Thyroid gland (tissue), 4 donors: ENCODE measurements around the gene TESPA1. TPM values are rescaled to one million over a fixed set of nuclear protein-coding genes. Genes with fewer than 3 reads are reported as not detected.

Experiments used
- DNase-seq, 2 donors: peaks; one replicate each; pipeline ENCODE4 v3.0.0-alpha.2; 2019
- H3K27ac ChIP-seq, 3 donors: fragments of 200-600 bp; sonication (generic); 1 replicate in 2 of 3; 2 replicates in 1 of 3; pipeline ENCODE4 v1.5.1; 2016 to 2019; ENCODE audit warnings: mild to moderate bottlenecking in 1 of 3, moderate library complexity in 1 of 3
- H3K27me3 ChIP-seq: fragments of 200-600 bp; sonication (generic); one replicate; pipeline ENCODE4 v1.5.1; 2019
- H3K36me3 ChIP-seq, 2 donors: fragments of 200-600 bp; sonication (generic); one replicate each; pipeline ENCODE4 v1.5.1; 2016 to 2019
- H3K4me1 ChIP-seq, 2 donors: fragments of 200-600 bp; sonication (generic); one replicate each; pipeline ENCODE4 v1.5.1; 2017 to 2019
- H3K4me3 ChIP-seq, 3 donors: fragments of 200-600 bp; sonication (generic); replicated peaks in 1 of 3; 1 replicate in 2 of 3; 2 replicates in 1 of 3; pipeline ENCODE4 v1.5.1; 2016; ENCODE audit warnings: mild to moderate bottlenecking in 1 of 3
- H3K9me3 ChIP-seq: fragments of 200-600 bp; sonication (generic); one replicate; pipeline ENCODE4 v1.5.1; 2017
- POLR2A ChIP-seq, 2 donors: fragments of 450-650 bp; IDR thresholded peaks; one replicate each; pipeline ENCODE4 v1.6.1; 2017; ENCODE audit warnings: antibody characterized with exemption in 2 of 2, mild to moderate bottlenecking in 2 of 2, moderate library complexity in 1 of 2
- WGBS, 2 donors: methylation state at CpG; one replicate each; pipeline ENCODE4 v1.1.5; 2017; 5-methylcytosine and 5-hydroxymethylcytosine counted together
- intact Hi-C: fragments of 100-400 bp; cut with DNase I; formaldehyde crosslinking; loops from one replicate; pipeline ENCODE4 v1.15.1; 2023
- total RNA-seq, 4 donors: library from RNA; depleted of rRNA; stranded (reverse); fragments of >200 nt; gene quantifications; one replicate each; pipeline ENCODE4 v1.2.3, GENCODE V29; 2016
- TF ChIP-seq, protein P1 (sequence below), 6 experiments: fragments of 200-600 bp in 3 of 6; fragments of 450-650 bp in 3 of 6; sonication (generic) in 3 of 6; IDR thresholded peaks; one replicate each; pipeline ENCODE4 v1.5.1; 2016 to 2019; ENCODE audit warnings: antibody characterized with exemption in 6 of 6, mild to moderate bottlenecking in 2 of 6, inconsistent platforms in 1 of 6, moderate library complexity in 1 of 6

The TESPA1 gene
- total RNA-seq, 4 donors from 2014 or later: 0.83 to 2.5 (median 2.0) TPM; not detected in 1

DNA sequence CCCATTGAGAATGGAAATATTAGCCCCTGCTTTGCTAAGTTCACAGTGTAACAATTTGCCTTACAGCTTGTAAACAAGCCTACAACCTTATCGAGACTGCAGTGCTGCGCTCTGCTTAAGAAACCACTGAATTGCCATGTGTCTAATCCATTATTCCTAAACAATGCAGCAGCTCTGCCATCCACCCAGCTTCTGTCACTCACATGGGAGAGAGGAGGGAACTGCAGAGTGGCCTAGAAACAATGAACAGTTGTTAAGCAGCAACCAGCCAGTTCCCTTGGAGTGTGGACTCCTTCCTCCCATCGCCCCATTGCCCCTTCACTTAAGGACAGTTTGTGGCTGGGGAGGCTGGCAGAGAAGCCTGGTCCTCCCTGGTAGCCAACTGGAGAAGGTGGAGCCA is 42.9 kb downstream of the TESPA1 start:
- 82 to 83% methylated on average over 3 of the region's 3 CpGs for WGBS, 2 donors
- Histone ChIP-seq H3K4me1 (no peaks in the 10 kb centered on the region), H3K27ac (no peak overlapping the region), H3K4me3 (no peak overlapping the region), H3K27me3 (no peaks in the 10 kb centered on the region), H3K36me3 (no peaks in the 10 kb centered on the region), H3K9me3 (no peaks in the 10 kb centered on the region)
- intact Hi-C loops: no loop called here
- DNase-seq: no peak
- TF ChIP-seq POLR2A (IDR thresholded peaks at IDR 0.05): no peak
- TF ChIP-seq, protein P1, sequence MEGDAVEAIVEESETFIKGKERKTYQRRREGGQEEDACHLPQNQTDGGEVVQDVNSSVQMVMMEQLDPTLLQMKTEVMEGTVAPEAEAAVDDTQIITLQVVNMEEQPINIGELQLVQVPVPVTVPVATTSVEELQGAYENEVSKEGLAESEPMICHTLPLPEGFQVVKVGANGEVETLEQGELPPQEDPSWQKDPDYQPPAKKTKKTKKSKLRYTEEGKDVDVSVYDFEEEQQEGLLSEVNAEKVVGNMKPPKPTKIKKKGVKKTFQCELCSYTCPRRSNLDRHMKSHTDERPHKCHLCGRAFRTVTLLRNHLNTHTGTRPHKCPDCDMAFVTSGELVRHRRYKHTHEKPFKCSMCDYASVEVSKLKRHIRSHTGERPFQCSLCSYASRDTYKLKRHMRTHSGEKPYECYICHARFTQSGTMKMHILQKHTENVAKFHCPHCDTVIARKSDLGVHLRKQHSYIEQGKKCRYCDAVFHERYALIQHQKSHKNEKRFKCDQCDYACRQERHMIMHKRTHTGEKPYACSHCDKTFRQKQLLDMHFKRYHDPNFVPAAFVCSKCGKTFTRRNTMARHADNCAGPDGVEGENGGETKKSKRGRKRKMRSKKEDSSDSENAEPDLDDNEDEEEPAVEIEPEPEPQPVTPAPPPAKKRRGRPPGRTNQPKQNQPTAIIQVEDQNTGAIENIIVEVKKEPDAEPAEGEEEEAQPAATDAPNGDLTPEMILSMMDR (IDR thresholded peaks at IDR 0.05): no peak

DNA sequence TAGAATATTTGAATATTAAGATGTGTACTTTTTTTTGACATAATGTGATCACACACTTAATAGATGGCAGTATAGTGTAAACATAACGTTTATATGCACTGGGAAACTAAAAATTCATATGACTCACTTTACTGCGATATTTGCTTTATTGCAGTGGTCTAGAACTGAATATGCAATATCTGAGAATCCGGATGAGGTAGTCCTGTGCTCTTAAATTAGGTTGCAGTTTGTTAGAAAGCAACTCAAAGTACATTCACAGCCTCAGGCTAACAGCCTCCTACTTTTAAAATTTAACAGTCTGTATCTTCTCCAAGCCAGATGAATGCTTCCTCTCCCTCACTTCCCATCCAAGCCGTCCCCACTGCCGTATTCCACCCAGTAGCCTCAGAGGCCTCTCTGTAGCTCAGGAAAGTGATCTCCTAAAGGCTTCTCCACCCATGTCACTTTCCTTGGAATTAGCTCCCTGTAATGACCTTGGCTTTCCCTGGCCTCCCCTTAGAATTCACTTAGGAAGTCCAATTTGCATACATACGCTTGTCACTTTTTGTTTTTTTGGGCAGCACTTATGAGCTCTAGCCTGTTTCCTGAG is 43.7 kb downstream of the TESPA1 start:
- Histone ChIP-seq H3K4me3 (no peak overlapping the region), H3K27ac (no peak overlapping the region), H3K4me1 (no peaks in the 10 kb centered on the region), H3K9me3 (no peaks in the 10 kb centered on the region), H3K27me3 (no peaks in the 10 kb centered on the region), H3K36me3 (no peaks in the 10 kb centered on the region)
- no peak for DNase-seq
- TF ChIP-seq POLR2A (IDR thresholded peaks at IDR 0.05): no peak
- TF ChIP-seq, protein P1 (IDR thresholded peaks at IDR 0.05): no peak
- WGBS, 2 donors: 70 to 80% methylated on average over 6 of the region's 6 CpGs
- intact Hi-C loops: no loop called here

DNA sequence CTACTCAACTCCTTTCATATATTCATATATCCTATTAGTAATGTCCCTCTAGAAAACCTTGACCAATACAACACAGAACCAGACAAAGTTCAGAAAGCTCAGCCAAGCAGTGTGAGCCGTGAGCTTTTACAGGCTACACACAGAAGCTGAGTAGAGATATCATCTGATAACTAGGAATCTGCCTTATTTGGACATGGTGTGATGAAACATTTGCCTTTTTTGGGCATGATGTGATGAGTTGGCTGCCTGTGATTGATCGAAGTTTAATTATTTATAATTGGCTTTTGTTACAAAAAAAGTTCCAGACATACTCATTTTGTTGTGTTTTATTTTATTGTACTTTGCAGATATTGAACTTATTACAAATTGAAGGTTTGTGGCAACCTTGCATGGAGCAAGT is 46.6 kb downstream of the TESPA1 start:
- intact Hi-C loops: loop anchor here (2.0 kb wide), 1 partner anchor 49 kb away; no protein-coding TSS in a partner anchor
- 87 to 88% methylated on average over 2 of the region's 2 CpGs for WGBS, 2 donors
- Histone ChIP-seq H3K9me3 (no peaks in the 10 kb centered on the region), H3K36me3 (no peaks in the 10 kb centered on the region), H3K4me3 (no peak overlapping the region), H3K27ac (no peak overlapping the region), H3K27me3 (no peaks in the 10 kb centered on the region), H3K4me1 (no peaks in the 10 kb centered on the region)
- TF ChIP-seq, protein P1 (IDR thresholded peaks at IDR 0.05): no peak
- no peak for TF ChIP-seq POLR2A (IDR thresholded peaks at IDR 0.05)
- no peak for DNase-seq

DNA sequence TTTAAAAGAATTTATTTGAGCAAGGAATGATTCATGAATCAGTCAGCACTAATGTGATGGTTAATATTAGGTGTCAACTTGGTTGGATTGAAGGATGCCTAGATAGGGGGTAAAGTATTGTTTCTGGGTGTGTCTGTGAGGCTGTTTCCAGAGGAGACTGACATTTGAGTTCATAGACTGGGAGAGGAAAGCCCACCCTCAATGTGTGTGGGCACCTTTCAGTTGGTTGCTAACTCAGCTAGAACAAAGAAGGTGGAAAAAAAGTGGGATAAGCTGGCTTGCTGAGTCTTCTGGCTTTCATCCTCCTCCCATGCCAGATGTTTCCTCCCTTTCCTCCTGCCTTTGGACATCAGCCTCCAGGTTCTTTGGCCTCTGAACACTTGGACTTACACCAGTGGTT is 47.2 kb downstream of the TESPA1 start:
- DNase-seq: no peak
- no peaks in the 10 kb centered on the region for H3K36me3 ChIP-seq
- no peaks in the 10 kb centered on the region for H3K27me3 ChIP-seq
- no peak overlapping the region for H3K4me3 ChIP-seq
- H3K9me3 ChIP-seq: no peaks in the 10 kb centered on the region
- H3K27ac ChIP-seq: no peak overlapping the region
- no peak for TF ChIP-seq POLR2A (IDR thresholded peaks at IDR 0.05)
- TF ChIP-seq, protein P1 (IDR thresholded peaks at IDR 0.05): no peak
- intact Hi-C loops: loop anchor here (2.0 kb wide), 1 partner anchor 49 kb away; no protein-coding TSS in a partner anchor
- no peaks in the 10 kb centered on the region for H3K4me1 ChIP-seq

DNA sequence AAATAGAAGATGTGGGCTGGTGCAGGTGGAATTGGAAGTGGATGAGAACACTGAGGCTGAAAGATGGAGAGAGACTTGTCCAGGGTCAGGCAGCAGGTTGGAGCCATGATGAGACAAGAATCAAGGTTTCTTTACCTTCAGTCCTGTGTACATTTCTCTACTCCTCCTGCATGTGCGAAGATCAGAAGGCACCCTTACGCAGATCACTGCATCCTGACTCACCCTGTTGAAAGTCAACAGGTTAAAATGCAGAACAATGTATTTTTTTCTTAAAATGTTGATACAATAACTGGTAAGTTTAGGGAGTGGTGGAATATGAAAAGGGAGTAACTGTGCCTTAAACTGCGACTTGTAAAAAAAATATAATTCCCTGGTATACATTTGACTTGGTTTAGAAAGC is 47.8 kb downstream of the TESPA1 start:
- Histone ChIP-seq H3K36me3 (no peaks in the 10 kb centered on the region), H3K4me1 (no peaks in the 10 kb centered on the region), H3K4me3 (no peak overlapping the region), H3K27ac (no peak overlapping the region), H3K27me3 (no peaks in the 10 kb centered on the region), H3K9me3 (no peaks in the 10 kb centered on the region)
- no peak for DNase-seq
- intact Hi-C loops: loop anchor here (2.0 kb wide), 1 partner anchor 48 kb away; no protein-coding TSS in a partner anchor
- TF ChIP-seq, protein P1 (IDR thresholded peaks at IDR 0.05): no peak
- no peak for TF ChIP-seq POLR2A (IDR thresholded peaks at IDR 0.05)
- WGBS, 2 donors: 46 to 92% methylated on average over 3 of the region's 3 CpGs
